Heart left ventricle (tissue), 13 donors: Measurements from ENCODE around the gene RELB.

Experiments used
- CTCF ChIP-seq, 12 donors: fragments of 200-600 bp; sonication (generic) in 4 of 12; IDR thresholded peaks; one replicate each; pipeline versions ENCODE4 v1.5.0 to v1.8.0; 2018 to 2022; ENCODE audit warnings: antibody characterized with exemption in 12 of 12, mild to moderate bottlenecking in 5 of 12
- POLR2A ChIP-seq, 2 donors: fragments of 450-650 bp; IDR thresholded peaks; one replicate each; pipeline ENCODE4 v1.6.1; 2017; ENCODE audit warnings: antibody characterized with exemption in 2 of 2, mild to moderate bottlenecking in 2 of 2, moderate library complexity in 2 of 2
- donor health status: ischemic (EF 13 %, LVEDD 7.1; RV severe dilation, severe dysfunction).
- donor health status: DM: no; HTN: yes; CAD: no.
- donor health status: DM: no; HTN: no; CAD: no.
- donor health status: ischemic (EF 25% LVEDD 6.9; RV normal size, moderate dysfunction).
- donor health status: ischemic (EF 25% LVEDD 5.7; RV mildly dilated, moderate dysfunction).
- donor health status: ischemic (EF 35%, LVEDD 5.7; RV mildly dilated, moderate dysfunction).
- donor health status: nonischemic (EF 11% LVEDD 7.7; RV severe dilation, severe dysfunction).
- donor health status: DM: yes; HTN: yes; CAD: no.
- donor health status: PGD.
- donor health status: ischemic (EF 29% LVEDD 5.4; RV normal size, mild dysfunction).
- donor health status: nonischemic (EF 23%, LVEDD 6.1; RV moderate dilation, normal function).

DNA sequence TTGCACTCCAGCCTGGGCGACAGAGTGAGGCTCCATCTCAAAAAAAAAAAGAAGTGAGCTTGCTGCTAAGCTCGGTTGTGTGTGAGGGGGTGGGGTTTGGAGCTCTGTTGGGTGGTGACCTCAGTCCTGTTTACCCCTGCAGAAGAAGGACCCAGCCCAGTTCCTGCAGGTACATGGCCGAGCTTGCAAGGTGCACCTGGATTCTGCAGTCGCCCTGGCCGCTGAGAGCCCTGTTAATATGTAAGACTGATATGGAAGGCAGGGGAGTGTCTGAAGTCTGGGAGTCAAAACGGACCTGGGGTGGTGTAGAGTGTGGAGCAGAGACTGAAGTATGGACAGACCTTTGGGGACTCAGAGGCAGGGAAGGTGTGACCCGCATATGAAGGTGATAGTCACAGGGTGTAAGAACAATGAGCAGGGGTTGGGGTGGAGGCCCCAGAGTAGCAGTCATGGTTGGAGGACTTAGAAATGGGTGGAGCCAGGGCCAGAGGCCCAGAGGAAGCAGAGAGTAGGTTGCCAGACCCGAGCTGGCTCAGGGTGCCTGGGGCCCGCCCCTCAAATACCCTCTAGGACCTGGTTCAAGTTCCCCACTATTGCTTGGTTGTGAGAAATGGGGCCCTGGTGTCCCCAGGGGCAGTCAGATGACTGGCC lies 50.8 kb downstream of the RELB start:
- no peak for TF ChIP-seq CTCF (IDR thresholded peaks at IDR 0.05)
- no peak for TF ChIP-seq POLR2A (IDR thresholded peaks at IDR 0.05)
